GM23338 (cell line): ENCODE data around the gene TPH2.

Experiments
- EZH2 ChIP-seq: fragments of 200-600 bp; sonication (generic); IDR thresholded peaks from one replicate; pipeline ENCODE4 v1.8.0; 2017; ENCODE audit warnings: antibody characterized with exemption, mild to moderate bottlenecking, low read depth; ENCODE audit not compliant: unreplicated experiment
- JUNB ChIP-seq: IDR thresholded peaks from one replicate; pipeline ENCODE4 v1.6.1; 2016; ENCODE audit warnings: antibody characterized with exemption; ENCODE audit not compliant: unreplicated experiment
- POLR2AphosphoS5 ChIP-seq: IDR thresholded peaks from 2 replicates; pipeline ENCODE4 v1.6.1; 2016; ENCODE audit warnings: antibody characterized with exemption, low read depth
- ZNF331 ChIP-seq: fragments of 250-450 bp; sonication (Bioruptor Pico); IDR thresholded peaks from 2 replicates; pipeline ENCODE4 v1.5.0; 2020; ENCODE audit warnings: low read depth, mild to moderate bottlenecking, moderate library complexity
- TF ChIP-seq, protein P1 (sequence below), 2 experiments: fragments of 200-600 bp in 1 of 2; sonication (generic) in 1 of 2; conservative IDR thresholded peaks; 2 replicates each; pipeline versions ENCODE4 v1.5.1 to v1.6.1; 2016 to 2017; ENCODE audit warnings: antibody characterized with exemption in 2 of 2, low read depth in 2 of 2, mild to moderate bottlenecking in 2 of 2, moderate library complexity in 1 of 2
- TF ChIP-seq, protein P2 (sequence below): IDR thresholded peaks from one replicate; pipeline ENCODE4 v1.6.1; 2018; ENCODE audit warnings: antibody characterized with exemption; ENCODE audit not compliant: unreplicated experiment

GRCh38 chr12:71969330-71969729 lies 30.7 kb downstream of the TPH2 start:
- TF ChIP-seq, protein P1, sequence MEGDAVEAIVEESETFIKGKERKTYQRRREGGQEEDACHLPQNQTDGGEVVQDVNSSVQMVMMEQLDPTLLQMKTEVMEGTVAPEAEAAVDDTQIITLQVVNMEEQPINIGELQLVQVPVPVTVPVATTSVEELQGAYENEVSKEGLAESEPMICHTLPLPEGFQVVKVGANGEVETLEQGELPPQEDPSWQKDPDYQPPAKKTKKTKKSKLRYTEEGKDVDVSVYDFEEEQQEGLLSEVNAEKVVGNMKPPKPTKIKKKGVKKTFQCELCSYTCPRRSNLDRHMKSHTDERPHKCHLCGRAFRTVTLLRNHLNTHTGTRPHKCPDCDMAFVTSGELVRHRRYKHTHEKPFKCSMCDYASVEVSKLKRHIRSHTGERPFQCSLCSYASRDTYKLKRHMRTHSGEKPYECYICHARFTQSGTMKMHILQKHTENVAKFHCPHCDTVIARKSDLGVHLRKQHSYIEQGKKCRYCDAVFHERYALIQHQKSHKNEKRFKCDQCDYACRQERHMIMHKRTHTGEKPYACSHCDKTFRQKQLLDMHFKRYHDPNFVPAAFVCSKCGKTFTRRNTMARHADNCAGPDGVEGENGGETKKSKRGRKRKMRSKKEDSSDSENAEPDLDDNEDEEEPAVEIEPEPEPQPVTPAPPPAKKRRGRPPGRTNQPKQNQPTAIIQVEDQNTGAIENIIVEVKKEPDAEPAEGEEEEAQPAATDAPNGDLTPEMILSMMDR (conservative IDR thresholded peaks at IDR 0.05; ENCODE audit: low read depth in 2 of 2): no peak
- no peak for TF ChIP-seq ZNF331 (CRISPR knock-in tag)
- no peak for TF ChIP-seq EZH2
- no peak for TF ChIP-seq POLR2AphosphoS5
- TF ChIP-seq, protein P2, sequence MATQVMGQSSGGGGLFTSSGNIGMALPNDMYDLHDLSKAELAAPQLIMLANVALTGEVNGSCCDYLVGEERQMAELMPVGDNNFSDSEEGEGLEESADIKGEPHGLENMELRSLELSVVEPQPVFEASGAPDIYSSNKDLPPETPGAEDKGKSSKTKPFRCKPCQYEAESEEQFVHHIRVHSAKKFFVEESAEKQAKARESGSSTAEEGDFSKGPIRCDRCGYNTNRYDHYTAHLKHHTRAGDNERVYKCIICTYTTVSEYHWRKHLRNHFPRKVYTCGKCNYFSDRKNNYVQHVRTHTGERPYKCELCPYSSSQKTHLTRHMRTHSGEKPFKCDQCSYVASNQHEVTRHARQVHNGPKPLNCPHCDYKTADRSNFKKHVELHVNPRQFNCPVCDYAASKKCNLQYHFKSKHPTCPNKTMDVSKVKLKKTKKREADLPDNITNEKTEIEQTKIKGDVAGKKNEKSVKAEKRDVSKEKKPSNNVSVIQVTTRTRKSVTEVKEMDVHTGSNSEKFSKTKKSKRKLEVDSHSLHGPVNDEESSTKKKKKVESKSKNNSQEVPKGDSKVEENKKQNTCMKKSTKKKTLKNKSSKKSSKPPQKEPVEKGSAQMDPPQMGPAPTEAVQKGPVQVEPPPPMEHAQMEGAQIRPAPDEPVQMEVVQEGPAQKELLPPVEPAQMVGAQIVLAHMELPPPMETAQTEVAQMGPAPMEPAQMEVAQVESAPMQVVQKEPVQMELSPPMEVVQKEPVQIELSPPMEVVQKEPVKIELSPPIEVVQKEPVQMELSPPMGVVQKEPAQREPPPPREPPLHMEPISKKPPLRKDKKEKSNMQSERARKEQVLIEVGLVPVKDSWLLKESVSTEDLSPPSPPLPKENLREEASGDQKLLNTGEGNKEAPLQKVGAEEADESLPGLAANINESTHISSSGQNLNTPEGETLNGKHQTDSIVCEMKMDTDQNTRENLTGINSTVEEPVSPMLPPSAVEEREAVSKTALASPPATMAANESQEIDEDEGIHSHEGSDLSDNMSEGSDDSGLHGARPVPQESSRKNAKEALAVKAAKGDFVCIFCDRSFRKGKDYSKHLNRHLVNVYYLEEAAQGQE: no peak
- TF ChIP-seq JUNB: no peak
